Activated B cell treated with CpG ODN at 0.5 μM for 24 hours (primary cell): Measurements from ENCODE around the gene ROR1. TPM values are rescaled to one million over a fixed set of nuclear protein-coding genes. Genes with fewer than 3 reads are reported as not detected.

Source experiments
- ATAC-seq: fragments of 200-7000 bp; cut with Tn5 transposase; one replicate; pipeline ENCODE4 v1.10.0; 2021; ENCODE audit warnings: low read depth, mild to moderate bottlenecking, moderate library complexity
- CTCF ChIA-PET: fragments of 350-600 bp; sonication (Branson Sonifier 250); formaldehyde crosslinking; loops from one replicate; lab custom pipeline; 2021; ENCODE audit warnings: antibody characterized with exemption; lab: Charles Lee
- POLR2A ChIA-PET: fragments of 350-600 bp; sonication (Branson Sonifier 250); formaldehyde crosslinking; loops from one replicate; lab custom pipeline; 2021; ENCODE audit warnings: antibody characterized with exemption; lab: Charles Lee
- DNase-seq: peaks from one replicate; pipeline ENCODE4 v3.0.0; 2022
- H3K27ac Mint-ChIP-seq: one replicate; pipeline ENCODE4 v1.8.0; 2020; ENCODE audit warnings: mixed read lengths
- H3K27me3 Mint-ChIP-seq: one replicate; pipeline ENCODE4 v1.8.0; 2021; ENCODE audit warnings: mixed read lengths
- H3K36me3 Mint-ChIP-seq: one replicate; pipeline ENCODE4 v1.8.0; 2021; ENCODE audit warnings: low read depth, mixed read lengths
- H3K4me1 Mint-ChIP-seq: one replicate; pipeline ENCODE4 v1.8.0; 2021; ENCODE audit warnings: mixed read lengths
- H3K4me3 Mint-ChIP-seq: one replicate; pipeline ENCODE4 v1.8.0; 2020; ENCODE audit warnings: mild to moderate bottlenecking, mixed read lengths
- H3K9me3 Mint-ChIP-seq: one replicate; pipeline ENCODE4 v1.8.0; 2020; ENCODE audit warnings: mixed read lengths
- intact Hi-C: fragments of 100-400 bp; cut with micrococcal nuclease; formaldehyde crosslinking; loops from one replicate; pipeline ENCODE4 v1.15.1; 2024
- total RNA-seq: library from RNA; stranded (reverse); gene quantifications from 2 replicates; pipeline ENCODE4 v1.2.3, GENCODE V29; 2022
- TF ChIP-seq, protein P1 (sequence below): fragments of 200-600 bp; IDR thresholded peaks from one replicate; pipeline ENCODE4 v1.8.0; 2022; ENCODE audit warnings: antibody characterized with exemption, mild to moderate bottlenecking

The ROR1 gene
- total RNA-seq, 1 donor from 2014 or later = 2.2 TPM

DNA sequence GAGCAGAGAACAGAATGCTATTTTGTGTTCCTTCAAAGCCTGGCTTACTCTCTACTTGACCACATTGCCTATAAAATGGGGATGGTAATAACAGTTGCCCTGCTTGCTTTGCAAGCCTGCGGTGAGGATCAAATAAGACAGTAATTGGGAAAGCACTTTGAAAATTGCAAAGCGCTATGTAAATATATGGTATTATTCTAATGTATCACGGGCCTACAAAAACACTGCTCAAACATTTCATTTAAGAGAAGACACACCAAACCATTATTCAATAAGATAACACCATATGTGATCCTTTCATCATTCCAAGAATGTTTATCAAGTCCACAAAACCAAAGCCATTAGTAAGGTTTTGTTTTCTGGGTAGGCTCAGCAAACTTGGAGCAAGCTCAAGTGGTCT is 208.4 kb downstream of the ROR1 start:
- H3K4me3 Mint-ChIP-seq = no peak overlapping the region
- no peak overlapping the region for H3K27ac Mint-ChIP-seq
- TF ChIP-seq, protein P1, sequence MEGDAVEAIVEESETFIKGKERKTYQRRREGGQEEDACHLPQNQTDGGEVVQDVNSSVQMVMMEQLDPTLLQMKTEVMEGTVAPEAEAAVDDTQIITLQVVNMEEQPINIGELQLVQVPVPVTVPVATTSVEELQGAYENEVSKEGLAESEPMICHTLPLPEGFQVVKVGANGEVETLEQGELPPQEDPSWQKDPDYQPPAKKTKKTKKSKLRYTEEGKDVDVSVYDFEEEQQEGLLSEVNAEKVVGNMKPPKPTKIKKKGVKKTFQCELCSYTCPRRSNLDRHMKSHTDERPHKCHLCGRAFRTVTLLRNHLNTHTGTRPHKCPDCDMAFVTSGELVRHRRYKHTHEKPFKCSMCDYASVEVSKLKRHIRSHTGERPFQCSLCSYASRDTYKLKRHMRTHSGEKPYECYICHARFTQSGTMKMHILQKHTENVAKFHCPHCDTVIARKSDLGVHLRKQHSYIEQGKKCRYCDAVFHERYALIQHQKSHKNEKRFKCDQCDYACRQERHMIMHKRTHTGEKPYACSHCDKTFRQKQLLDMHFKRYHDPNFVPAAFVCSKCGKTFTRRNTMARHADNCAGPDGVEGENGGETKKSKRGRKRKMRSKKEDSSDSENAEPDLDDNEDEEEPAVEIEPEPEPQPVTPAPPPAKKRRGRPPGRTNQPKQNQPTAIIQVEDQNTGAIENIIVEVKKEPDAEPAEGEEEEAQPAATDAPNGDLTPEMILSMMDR = no peak
- no peaks in the 10 kb centered on the region for H3K4me1 Mint-ChIP-seq
- ChIA-PET POLR2A (no interaction called here), CTCF (no interaction called here)
- intact Hi-C loops = no loop called here
- H3K27me3 Mint-ChIP-seq = peaks cover 4% of the 10 kb centered on the region
- ATAC-seq = no peak
- no peaks in the 10 kb centered on the region for H3K36me3 Mint-ChIP-seq
- DNase-seq = no peak
- no peaks in the 10 kb centered on the region for H3K9me3 Mint-ChIP-seq

DNA sequence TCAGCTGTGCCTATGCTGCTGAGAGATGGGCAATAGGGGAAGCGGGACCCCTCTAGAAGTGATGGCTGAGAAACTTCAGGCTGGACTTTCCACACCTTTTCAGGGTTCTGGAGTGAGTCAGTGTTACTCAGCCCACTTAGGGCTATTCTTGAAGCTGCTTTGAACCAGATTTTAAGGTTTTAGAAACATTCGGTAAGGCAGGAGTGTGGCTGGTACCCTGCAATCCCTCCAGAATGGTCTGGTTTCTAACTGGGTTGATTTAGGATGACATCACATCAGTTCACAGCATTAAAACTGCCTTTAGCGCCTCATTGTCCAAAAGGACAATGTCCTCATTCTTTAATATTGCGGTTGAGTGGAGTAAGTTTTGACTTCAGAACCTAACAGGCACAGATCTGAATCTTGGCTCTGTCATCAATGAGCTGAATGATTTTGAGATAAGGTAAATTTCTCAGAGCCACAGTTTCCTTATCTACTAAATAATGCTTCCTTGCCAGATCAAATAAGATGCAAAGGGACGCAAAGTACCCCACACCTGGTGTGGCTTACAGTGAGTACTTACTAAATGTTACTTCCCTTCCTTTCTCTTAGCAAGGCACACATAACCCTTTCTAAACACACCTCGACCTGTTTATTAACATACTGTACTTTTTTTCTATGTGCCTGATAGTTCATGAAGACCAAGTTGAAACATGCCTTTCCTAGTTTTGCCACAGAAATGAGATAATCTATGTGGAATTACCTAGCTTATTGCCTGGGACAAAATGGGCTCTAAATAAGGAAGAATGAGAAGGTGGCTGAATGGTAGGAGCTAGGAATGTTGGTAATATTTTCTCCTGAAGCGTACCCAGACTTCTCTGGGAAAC is 209.8 kb downstream of the ROR1 start:
- ATAC-seq (no peak), DNase-seq (no peak)
- Mint-ChIP-seq H3K27me3 (peaks cover 4% of the 10 kb centered on the region), H3K4me1 (no peaks in the 10 kb centered on the region), H3K36me3 (no peaks in the 10 kb centered on the region), H3K27ac (no peak overlapping the region), H3K9me3 (no peaks in the 10 kb centered on the region), H3K4me3 (no peak overlapping the region)
- TF ChIP-seq, protein P1 = no peak
- POLR2A ChIA-PET = no interaction called here
- intact Hi-C loops = no loop called here
- CTCF ChIA-PET = no interaction called here

DNA sequence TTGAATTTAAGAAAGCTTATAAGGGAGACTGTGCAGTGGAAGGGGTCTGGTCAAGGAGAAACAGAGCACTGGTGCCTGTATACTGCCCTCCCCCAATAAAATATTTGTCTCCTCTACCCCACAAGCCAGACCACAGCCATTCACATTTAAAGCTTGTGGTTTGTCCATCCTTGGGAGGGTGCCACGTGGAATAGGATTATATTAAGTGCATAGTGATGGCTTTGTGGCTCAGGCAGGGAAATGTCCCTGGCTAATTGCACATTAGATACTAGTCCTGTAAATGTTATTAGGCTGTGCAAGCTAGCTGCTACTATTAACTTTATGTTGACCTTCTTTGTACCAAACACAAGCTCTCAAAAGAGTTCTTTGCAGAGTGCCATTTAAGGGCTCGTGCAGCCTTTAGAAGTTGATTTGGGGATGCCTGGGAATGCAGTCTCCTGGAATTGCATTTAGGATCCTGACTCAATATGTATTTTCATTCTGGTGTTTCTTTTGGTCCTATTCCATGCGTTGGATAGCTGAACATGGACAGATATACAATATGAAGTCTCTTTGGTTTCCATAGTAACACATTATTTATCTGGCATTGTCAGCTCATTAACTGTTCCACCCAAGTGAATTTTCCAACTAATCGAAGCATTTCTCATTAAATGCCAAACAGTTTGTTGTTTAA is 210.6 kb downstream of the ROR1 start:
- TF ChIP-seq, protein P1 = no peak
- H3K4me1 Mint-ChIP-seq = no peaks in the 10 kb centered on the region
- H3K36me3 Mint-ChIP-seq = no peaks in the 10 kb centered on the region
- H3K9me3 Mint-ChIP-seq = peaks cover under 1% of the 10 kb centered on the region
- no peak for DNase-seq
- CTCF ChIA-PET = no interaction called here
- no peak for ATAC-seq
- no peaks in the 10 kb centered on the region for H3K27me3 Mint-ChIP-seq
- POLR2A ChIA-PET = no interaction called here
- H3K4me3 Mint-ChIP-seq = no peak overlapping the region
- H3K27ac Mint-ChIP-seq = no peak overlapping the region
- intact Hi-C loops = no loop called here

DNA sequence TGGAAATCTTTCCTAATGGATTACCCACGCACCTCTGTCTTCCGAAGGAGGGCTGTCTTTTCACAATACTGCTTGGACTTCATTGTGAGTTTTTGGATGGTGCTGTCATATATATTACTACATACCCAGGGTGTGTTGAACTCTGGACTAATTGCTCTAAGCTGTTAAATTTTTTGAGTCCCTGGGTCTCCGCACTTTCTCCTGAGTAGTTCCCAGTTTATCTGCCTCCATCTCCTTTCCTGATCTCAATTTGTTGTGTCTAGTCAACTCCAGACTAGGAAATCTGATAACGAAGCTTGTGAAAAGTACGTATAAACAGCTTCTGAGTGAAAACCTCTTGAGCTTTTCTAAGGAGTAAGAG is 211.1 kb downstream of the ROR1 start:
- no peak for DNase-seq
- no peaks in the 10 kb centered on the region for H3K36me3 Mint-ChIP-seq
- intact Hi-C loops = no loop called here
- peaks cover 2% of the 10 kb centered on the region for H3K9me3 Mint-ChIP-seq
- H3K4me3 Mint-ChIP-seq = no peak overlapping the region
- ATAC-seq = no peak
- no peak overlapping the region for H3K27ac Mint-ChIP-seq
- ChIA-PET CTCF (no interaction called here), POLR2A (no interaction called here)
- TF ChIP-seq, protein P1 = no peak
- H3K27me3 Mint-ChIP-seq = no peaks in the 10 kb centered on the region
- H3K4me1 Mint-ChIP-seq = no peaks in the 10 kb centered on the region

DNA sequence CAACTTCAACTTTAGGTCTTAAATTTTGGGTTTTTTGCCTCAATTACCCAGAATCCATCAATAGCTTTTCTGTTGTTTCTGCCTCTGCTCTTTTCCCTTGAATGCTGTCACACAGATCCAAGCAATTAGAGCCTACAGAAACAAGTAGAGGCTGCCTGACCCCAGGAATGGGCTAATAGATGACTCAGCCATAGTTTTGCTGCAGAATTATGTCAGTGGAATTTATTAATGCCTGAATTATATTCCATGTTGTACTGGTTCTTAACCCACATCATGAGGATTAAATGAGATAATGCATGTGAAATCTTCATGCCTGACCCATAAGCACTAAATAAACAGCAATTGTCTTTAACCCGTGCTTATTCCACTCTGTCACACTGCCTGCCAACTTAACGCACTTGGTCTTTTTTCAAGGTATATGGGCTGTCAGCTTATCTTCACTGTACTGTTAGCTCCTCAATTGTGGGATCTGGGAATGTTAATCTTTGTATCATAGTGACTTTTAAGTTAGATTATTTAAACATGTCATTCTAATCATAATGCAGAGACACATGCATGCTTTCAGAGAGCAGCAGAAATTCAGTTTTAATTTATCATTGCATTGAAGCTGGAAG is 213.3 kb downstream of the ROR1 start:
- CTCF ChIA-PET = no interaction called here
- Mint-ChIP-seq H3K27ac (no peak overlapping the region), H3K36me3 (no peaks in the 10 kb centered on the region), H3K27me3 (no peaks in the 10 kb centered on the region), H3K4me1 (no peaks in the 10 kb centered on the region), H3K9me3 (peaks cover 2% of the 10 kb centered on the region), H3K4me3 (no peak overlapping the region)
- DNase-seq (no peak), ATAC-seq (no peak)
- TF ChIP-seq, protein P1 = no peak
- POLR2A ChIA-PET = no interaction called here
- intact Hi-C loops = no loop called here
